ENCODE measurements around the gene ACTN3. TPM values are rescaled to one million over a fixed set of nuclear protein-coding genes. Genes with fewer than 3 reads are reported as not detected.

The ACTN3 gene
- total RNA-seq = under 1 TPM in 1 of 4 donors, not detected in 3; 0.21 TPM

DNA sequence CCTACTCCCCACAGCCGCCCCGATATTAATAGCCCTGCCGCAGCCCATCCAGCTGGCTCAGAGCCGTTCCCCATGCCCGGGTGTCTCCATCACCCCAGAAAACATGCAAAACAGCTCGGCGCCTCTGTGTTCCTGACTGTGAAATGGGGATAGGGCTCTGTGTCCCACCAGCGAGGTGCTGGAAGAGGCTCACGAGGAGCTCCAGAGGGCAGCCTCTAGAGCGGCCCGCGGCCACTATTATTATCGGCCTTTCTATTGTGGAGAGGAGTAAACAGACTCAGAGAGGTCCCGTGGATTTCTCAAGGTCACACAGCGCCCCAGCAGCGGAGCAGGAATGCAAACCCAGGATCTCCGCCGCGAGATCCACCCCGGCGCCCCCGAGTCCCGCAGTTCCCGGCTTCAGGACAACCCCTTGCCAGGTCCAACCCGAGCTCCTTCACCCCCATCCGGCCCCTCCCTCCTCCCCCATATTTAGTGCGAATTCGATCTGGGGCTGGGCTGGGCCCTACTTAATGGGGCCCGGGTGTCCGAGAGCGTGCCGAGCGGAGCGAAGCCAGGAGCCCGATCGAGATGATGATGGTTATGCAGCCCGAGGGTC is at the start of gene ACTN3:
Gene ACTN3, plus strand, starts transcription at position 536 of the 598 bp plus-strand sequence. Its CDS starts 35 bp downstream, at position 571.
- DNase-seq (ENCODE audit: low spot score in 2 of 2) = peak; percentile 29 to 41
- H3K36me3 ChIP-seq = peaks cover 0 to 22% (median 0%) of the 10 kb centered on the region in 3 donors
- H3K27me3 ChIP-seq = no peaks in the 10 kb centered on the region
- peak within 1 kb of the TSS; percentile 65 to 98 (median 72) for H3K4me3 ChIP-seq
- H3K27ac ChIP-seq = peak within 1 kb of the TSS; percentile 27 to 81 (median 72)
- 2 to 6% methylated on average over 32 of the region's 37 CpGs for WGBS, 2 donors
- no peaks in the 10 kb centered on the region for H3K9me3 ChIP-seq
- H3K4me1 ChIP-seq = peaks cover 4 to 56% (median 24%) of the 10 kb centered on the region in 4 donors
- TF ChIP-seq, protein P1, sequence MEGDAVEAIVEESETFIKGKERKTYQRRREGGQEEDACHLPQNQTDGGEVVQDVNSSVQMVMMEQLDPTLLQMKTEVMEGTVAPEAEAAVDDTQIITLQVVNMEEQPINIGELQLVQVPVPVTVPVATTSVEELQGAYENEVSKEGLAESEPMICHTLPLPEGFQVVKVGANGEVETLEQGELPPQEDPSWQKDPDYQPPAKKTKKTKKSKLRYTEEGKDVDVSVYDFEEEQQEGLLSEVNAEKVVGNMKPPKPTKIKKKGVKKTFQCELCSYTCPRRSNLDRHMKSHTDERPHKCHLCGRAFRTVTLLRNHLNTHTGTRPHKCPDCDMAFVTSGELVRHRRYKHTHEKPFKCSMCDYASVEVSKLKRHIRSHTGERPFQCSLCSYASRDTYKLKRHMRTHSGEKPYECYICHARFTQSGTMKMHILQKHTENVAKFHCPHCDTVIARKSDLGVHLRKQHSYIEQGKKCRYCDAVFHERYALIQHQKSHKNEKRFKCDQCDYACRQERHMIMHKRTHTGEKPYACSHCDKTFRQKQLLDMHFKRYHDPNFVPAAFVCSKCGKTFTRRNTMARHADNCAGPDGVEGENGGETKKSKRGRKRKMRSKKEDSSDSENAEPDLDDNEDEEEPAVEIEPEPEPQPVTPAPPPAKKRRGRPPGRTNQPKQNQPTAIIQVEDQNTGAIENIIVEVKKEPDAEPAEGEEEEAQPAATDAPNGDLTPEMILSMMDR (IDR thresholded peaks at IDR 0.05) = no peak
- TF ChIP-seq POLR2A (IDR thresholded peaks at IDR 0.05) (no peak), EP300 (IDR thresholded peaks at IDR 0.05) (no peak)

GRCh38 chr11:66497206-66497605 is 49.5 kb upstream of the ACTN3 start:
- Histone ChIP-seq H3K27me3 (no peaks in the 10 kb centered on the region), H3K27ac (no peak overlapping the region), H3K9me3 (no peaks in the 10 kb centered on the region), H3K4me3 (no peak overlapping the region), H3K4me1 (no peaks in the 10 kb centered on the region), H3K36me3 (peaks cover 0 to 86% (median 0%) of the 10 kb centered on the region in 3 donors)
- TF ChIP-seq EP300 (IDR thresholded peaks at IDR 0.05) = no peak
- TF ChIP-seq, protein P1 (IDR thresholded peaks at IDR 0.05) = no peak
- TF ChIP-seq POLR2A (IDR thresholded peaks at IDR 0.05) = no peak
- no peak for DNase-seq (ENCODE audit: low spot score in 2 of 2)
- 93 to 97% methylated on average over 13 to 16 of the region's 16 CpGs for WGBS, 2 donors

- no peaks in the 10 kb centered on the region for H3K27me3 ChIP-seq
- WGBS, 2 donors = 92 to 93% methylated on average over 5 of the region's 5 CpGs
- DNase-seq (ENCODE audit: low spot score in 2 of 2) = no peak
- peaks cover 0 to 73% (median 0%) of the 10 kb centered on the region in 3 donors for H3K36me3 ChIP-seq
- no peak overlapping the region for H3K27ac ChIP-seq
- no peak for TF ChIP-seq EP300 (IDR thresholded peaks at IDR 0.05)
- no peak for TF ChIP-seq POLR2A (IDR thresholded peaks at IDR 0.05)
- TF ChIP-seq, protein P1 (IDR thresholded peaks at IDR 0.05) = no peak
- H3K9me3 ChIP-seq = no peaks in the 10 kb centered on the region
- H3K4me1 ChIP-seq = no peaks in the 10 kb centered on the region
- no peak overlapping the region for H3K4me3 ChIP-seq
Measured at GRCh38 chr11:66498506-66498905, 48.2 kb upstream of the ACTN3 start.

GRCh38 chr11:66505276-66505816 is 41.4 kb upstream of the ACTN3 start:
- DNase-seq (ENCODE audit: low spot score in 2 of 2) = no peak
- Histone ChIP-seq H3K36me3 (peaks cover 0 to 34% (median 0%) of the 10 kb centered on the region in 3 donors), H3K4me1 (peaks cover 0 to 3% (median 0%) of the 10 kb centered on the region in 4 donors), H3K27me3 (no peaks in the 10 kb centered on the region), H3K4me3 (no peak overlapping the region), H3K27ac (no peak overlapping the region), H3K9me3 (no peaks in the 10 kb centered on the region)
- WGBS, 2 donors = 75 to 84% methylated on average over 1 of the region's 1 CpG
- TF ChIP-seq, protein P1 (IDR thresholded peaks at IDR 0.05) = no peak
- TF ChIP-seq EP300 (IDR thresholded peaks at IDR 0.05) (no peak), POLR2A (IDR thresholded peaks at IDR 0.05) (no peak)

DNA sequence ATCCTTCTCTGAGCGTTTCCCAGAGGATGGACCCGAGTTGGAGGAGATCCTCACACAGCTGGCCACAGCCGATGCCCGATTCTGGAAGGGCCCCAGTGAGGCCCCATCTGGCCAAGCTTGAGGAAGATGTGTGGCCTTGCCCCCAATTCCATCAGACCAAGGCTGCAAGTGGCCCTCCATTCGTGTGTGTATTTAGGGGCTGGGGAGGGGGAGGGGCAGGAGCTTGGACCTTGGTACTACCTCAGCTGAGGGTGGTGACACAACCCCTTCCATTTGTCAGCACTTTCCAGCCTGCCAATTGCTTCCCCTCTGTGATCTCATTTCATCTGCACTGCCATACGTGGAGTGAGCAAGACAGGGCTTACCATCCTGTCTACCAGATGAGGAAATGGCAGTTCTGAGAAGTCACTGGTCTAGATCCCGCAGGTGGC is 37.6 kb upstream of the ACTN3 start:
- H3K9me3 ChIP-seq = no peaks in the 10 kb centered on the region
- WGBS, 2 donors = 86 to 87% methylated on average over 6 of the region's 7 CpGs
- H3K27ac ChIP-seq = no peak overlapping the region
- DNase-seq (ENCODE audit: low spot score in 2 of 2) = no peak
- peaks cover 0 to 41% (median 0%) of the 10 kb centered on the region in 3 donors for H3K36me3 ChIP-seq
- H3K4me1 ChIP-seq = peaks cover 0 to 18% (median 10%) of the 10 kb centered on the region in 4 donors
- no peak overlapping the region for H3K4me3 ChIP-seq
- H3K27me3 ChIP-seq = no peaks in the 10 kb centered on the region
- TF ChIP-seq POLR2A (IDR thresholded peaks at IDR 0.05) = no peak
- TF ChIP-seq, protein P1 (IDR thresholded peaks at IDR 0.05) = no peak
- no peak for TF ChIP-seq EP300 (IDR thresholded peaks at IDR 0.05)

Data from tibial nerve (tissue), 4 donors.